Breast epithelium (tissue), 3 donors: ENCODE results near the gene HBM.

Source experiments
- POLR2A ChIP-seq: fragments of 450-650 bp; IDR thresholded peaks from one replicate; pipeline ENCODE4 v1.6.1; 2016; ENCODE audit warnings: antibody characterized with exemption, mild to moderate bottlenecking, moderate library complexity
- POLR2AphosphoS5 ChIP-seq, 3 donors: sonication (generic); formaldehyde crosslinking; IDR thresholded peaks; one replicate each; pipeline ENCODE4 v1.6.1; 2017; ENCODE audit warnings: antibody characterized with exemption in 3 of 3
- TF ChIP-seq, protein P1 (sequence below), 3 donors: fragments of 450-650 bp; IDR thresholded peaks; one replicate each; pipeline ENCODE4 v1.5.1; 2016 to 2017; ENCODE audit warnings: antibody characterized with exemption in 3 of 3, mild to moderate bottlenecking in 3 of 3, moderate library complexity in 3 of 3

DNA sequence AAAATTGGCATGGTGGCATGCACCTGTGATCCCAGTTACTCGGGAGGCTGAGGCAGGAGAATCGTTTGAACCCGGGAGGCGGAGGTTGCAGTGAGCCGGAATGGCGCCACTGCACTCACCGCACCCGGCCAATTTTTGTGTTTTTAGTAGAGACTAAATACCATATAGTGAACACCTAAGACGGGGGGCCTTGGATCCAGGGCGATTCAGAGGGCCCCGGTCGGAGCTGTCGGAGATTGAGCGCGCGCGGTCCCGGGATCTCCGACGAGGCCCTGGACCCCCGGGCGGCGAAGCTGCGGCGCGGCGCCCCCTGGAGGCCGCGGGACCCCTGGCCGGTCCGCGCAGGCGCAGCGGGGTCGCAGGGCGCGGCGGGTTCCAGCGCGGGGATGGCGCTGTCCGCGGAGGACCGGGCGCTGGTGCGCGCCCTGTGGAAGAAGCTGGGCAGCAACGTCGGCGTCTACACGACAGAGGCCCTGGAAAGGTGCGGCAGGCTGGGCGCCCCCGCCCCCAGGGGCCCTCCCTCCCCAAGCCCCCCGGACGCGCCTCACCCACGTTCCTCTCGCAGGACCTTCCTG is 14.4 kb downstream of the HBM start, which contains the start of gene HBQ1:
- TF ChIP-seq, protein P1, sequence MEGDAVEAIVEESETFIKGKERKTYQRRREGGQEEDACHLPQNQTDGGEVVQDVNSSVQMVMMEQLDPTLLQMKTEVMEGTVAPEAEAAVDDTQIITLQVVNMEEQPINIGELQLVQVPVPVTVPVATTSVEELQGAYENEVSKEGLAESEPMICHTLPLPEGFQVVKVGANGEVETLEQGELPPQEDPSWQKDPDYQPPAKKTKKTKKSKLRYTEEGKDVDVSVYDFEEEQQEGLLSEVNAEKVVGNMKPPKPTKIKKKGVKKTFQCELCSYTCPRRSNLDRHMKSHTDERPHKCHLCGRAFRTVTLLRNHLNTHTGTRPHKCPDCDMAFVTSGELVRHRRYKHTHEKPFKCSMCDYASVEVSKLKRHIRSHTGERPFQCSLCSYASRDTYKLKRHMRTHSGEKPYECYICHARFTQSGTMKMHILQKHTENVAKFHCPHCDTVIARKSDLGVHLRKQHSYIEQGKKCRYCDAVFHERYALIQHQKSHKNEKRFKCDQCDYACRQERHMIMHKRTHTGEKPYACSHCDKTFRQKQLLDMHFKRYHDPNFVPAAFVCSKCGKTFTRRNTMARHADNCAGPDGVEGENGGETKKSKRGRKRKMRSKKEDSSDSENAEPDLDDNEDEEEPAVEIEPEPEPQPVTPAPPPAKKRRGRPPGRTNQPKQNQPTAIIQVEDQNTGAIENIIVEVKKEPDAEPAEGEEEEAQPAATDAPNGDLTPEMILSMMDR (IDR thresholded peaks at IDR 0.05) = no peak
- no peak for TF ChIP-seq POLR2A
- no peak for TF ChIP-seq POLR2AphosphoS5 (IDR thresholded peaks at IDR 0.05)
